Subcutaneous adipose tissue (tissue), 4 donors: Measurements from ENCODE around the gene WTIP. TPM values are rescaled to one million over a fixed set of nuclear protein-coding genes. Genes with fewer than 3 reads are reported as not detected.

Experiments
- CTCF ChIP-seq: fragments of 450-650 bp; IDR thresholded peaks from one replicate; pipeline ENCODE4 v1.5.1; 2016; ENCODE audit warnings: low read depth, mild to moderate bottlenecking, control low read depth, antibody characterized with exemption, moderate library complexity
- total RNA-seq, 4 donors: library from RNA; depleted of rRNA; stranded (reverse); fragments of >200 nt; gene quantifications; one replicate each; pipeline ENCODE4 v1.1.0, GENCODE V29; 2016

Gene WTIP
- total RNA-seq, 4 donors from 2014 or later: 6.5 to 17.9 (median 16.9) TPM

- TF ChIP-seq CTCF: no peak
Observed at GRCh38 chr19:34507414-34508067, 26.0 kb downstream of the WTIP start.

GRCh38 chr19:34508540-34508939 lies 27.0 kb downstream of the WTIP start:
- no peak for TF ChIP-seq CTCF

- no peak for TF ChIP-seq CTCF
Observed at GRCh38 chr19:34512254-34512822, 30.8 kb downstream of the WTIP start.

- TF ChIP-seq CTCF: no peak
Observed at GRCh38 chr19:34513767-34514166, 32.2 kb downstream of the WTIP start.

- TF ChIP-seq CTCF: no peak
Observed at GRCh38 chr19:34519602-34520001, 38.0 kb downstream of the WTIP start.

GRCh38 chr19:34523408-34523807 lies 41.9 kb downstream of the WTIP start:
- no peak for TF ChIP-seq CTCF

GRCh38 chr19:34525001-34525400 lies 43.4 kb downstream of the WTIP start:
- TF ChIP-seq CTCF: no peak
